HS-27A (cell line): ENCODE results near the gene MRAS.
"Not testable (repeated sequence)": the region's sequence is repeated elsewhere in the genome, so short reads cannot be mapped to it uniquely, and the experiment has no call there.

Experiments used
- DNase-seq: peaks from one replicate; pipeline ENCODE4 v3.0.0-alpha.2; 2012; ENCODE audit warnings: low read depth, missing footprints

Gene MRAS

DNA sequence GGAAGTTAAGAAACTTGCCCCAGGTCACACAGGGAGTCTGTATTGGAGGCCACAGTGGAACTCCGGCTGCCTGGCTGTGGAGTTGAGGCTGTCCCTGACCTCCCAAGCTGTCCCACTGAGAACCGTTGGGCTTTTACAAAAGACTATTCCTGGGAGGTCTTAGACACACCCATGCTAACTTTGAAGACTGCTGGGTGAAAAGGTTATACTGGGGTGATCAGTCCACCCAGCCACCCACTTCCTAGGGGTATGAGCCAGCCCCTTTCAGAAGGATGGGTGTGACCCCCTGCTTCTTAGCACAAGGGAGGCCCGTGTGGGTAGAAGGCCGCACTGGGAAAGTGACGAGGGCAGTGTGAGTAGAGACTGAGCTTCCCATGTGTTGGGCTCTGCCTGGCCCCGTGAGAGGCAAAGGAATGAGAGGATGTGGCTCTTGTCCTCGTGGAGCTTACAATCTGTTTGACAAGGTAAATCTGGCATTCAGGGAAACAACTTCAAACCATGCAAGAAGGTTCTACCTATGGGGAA is 19.0 kb downstream of the MRAS start:
- no peak for DNase-seq

DNA sequence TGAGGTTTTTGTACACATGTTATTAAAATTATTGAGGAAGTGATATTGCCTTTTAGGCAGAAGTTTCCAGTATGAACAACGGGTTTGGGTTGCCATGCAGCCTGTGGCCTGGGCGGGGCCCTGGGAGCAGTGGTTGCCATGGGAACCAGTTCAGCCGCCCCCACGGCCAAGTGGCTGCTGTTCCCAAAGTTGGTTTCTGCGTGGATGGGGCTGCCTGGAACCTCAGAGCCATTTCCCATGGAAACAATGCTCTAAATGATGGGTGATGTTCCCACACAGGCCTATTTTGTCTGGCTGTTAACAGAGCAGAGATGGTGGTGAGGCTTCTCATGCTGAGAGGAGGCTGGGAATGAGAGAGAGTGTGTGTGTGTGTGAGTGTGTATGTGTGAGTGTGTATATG is 19.5 kb downstream of the MRAS start:
- DNase-seq, result no peak

DNA sequence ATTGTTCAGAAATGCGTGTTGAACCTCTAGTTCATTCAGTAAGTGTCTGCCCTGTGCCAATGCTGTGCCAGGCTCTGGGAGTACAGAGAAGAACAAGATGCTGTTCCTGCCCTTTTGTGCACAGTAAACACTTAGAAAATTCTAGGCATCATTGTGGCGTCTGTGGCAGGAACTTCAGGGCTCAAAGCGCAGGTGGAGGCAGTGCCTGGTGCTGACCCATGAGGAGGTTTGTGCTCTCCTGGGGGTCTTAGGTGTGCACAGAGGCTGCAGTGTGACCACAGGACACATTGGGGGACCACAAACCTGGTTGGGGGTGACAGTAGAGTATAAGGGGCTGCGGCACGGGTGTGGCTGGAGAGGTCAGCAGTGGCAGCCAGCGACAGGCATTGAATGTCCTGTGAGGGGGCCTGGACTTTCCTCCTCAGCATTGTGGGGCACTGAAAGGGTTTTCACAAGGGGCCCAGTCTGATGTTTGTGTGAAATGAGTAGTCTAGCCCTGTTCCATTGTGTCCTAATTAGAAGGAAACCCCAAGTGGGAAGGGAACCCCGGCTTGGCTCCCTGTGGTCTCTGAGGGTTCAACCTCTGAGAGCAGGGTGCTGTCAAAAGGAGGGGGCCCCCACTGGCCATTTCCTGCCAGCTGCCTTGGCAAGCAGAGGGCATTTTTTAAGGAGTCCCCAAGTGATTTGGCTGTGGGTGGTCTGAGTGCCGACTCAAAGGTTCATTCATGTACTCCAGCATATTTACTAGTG is 20.9 kb downstream of the MRAS start:
- DNase-seq, result no peak

DNA sequence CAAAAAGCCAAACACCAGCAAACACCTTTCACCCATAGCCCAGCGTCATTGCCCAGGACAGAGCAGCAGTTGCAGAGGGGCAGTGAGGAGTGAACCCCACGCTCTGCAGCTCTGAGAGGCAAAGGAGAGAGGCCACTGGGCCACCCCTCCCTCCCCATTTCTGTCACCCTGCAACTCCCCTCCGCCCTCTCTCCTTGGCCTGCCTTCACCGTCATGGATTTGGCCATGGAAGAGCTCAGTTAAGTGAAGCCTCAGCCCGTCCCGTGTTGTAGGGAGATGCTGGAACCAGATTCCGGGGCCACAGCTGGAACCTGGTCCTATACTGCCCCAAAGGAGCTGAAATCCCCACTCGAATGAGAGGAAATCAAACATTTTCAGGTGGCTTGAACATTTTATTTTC is 21.9 kb downstream of the MRAS start:
- DNase-seq, result no peak

DNA sequence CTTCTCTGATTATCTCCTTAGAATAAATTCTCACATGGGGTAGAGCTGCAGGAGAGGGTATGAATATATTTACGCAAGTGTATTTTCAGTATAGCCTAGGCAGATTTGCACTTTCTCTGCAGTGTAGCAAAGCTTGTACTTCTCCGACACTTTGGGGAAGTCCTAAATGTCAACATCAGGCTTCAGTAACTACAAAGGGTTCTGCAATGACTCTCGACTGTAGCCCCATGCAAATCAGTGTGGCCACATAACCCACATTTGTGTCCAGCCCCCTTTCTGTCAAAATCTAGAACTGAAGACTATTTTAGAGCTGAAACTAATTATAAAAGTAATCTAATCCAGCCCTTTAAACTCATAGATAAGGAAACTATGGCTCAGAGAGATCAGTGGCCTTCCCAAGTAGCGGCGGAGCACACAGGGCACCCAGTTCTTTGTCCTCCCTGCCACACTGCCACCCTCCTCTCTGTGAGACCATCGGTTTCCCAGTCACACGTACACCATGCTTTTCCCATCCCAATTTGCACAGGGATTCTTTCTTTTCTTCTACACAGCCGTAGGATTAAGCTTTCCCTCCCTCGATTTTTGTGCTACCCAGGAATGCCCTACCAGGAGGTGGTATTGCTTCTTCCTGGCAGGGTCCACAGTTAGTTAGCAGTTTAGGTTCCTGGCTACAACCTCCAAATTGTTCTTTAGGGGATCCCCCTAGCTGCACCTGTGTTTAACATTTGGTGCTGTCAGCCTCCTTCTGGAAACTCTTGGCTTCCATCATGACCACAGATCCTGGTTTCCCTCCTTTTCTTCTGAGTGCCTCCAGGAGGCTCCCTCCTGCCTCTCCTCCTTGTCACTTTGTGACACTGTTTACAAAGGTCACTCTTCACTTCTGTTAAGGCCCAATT is 22.9 kb downstream of the MRAS start:
- no peak for DNase-seq

DNA sequence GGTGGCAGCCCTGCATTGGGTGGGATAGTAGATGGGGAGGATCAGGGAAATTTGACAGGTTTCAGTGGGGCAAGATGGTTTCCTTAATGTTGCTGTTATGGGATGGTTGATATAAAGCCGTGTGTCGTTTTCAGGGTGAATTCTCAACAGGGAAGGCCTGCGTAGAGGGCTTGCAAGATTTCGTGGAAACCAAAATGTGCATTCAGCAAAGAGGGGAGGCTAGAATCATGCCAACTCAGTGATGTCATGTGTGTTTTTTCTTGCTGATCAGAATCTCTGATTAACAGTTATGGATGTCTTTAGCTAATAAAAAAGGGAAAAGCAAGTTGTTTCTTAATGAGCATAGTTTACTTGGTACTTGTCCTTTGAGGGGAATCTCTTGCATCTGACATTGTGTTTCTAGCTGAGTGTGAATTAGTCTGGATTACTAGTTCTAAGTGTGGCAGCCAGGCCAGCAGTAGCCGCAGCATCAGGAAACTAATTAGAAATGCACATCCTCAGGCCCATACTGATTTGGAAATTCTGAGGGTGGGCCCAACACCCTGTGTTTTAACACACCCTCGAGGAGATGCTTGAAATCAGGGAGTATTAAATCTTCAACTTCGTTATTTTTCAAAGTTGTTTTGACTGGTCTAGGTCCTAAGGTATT is 24.8 kb downstream of the MRAS start:
- no peak for DNase-seq

DNA sequence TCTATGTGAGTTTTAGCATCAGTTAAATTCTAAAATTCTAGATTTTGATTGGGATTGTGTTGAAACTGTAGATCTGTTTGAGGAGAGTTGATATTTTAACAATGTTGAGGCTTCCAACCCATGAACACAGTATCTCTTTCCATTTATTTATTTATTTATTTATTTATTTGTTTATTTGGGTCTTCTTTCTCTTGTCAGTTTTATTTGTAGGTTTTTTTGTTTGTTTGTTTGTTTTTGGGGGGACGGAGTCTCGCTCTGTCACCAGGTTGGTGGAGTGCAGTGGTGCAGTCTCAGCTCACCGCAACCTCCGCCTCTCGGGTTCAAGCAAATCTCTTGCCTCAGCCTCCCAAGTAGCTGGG is 25.3 kb downstream of the MRAS start:
- DNase-seq, result no peak

DNA sequence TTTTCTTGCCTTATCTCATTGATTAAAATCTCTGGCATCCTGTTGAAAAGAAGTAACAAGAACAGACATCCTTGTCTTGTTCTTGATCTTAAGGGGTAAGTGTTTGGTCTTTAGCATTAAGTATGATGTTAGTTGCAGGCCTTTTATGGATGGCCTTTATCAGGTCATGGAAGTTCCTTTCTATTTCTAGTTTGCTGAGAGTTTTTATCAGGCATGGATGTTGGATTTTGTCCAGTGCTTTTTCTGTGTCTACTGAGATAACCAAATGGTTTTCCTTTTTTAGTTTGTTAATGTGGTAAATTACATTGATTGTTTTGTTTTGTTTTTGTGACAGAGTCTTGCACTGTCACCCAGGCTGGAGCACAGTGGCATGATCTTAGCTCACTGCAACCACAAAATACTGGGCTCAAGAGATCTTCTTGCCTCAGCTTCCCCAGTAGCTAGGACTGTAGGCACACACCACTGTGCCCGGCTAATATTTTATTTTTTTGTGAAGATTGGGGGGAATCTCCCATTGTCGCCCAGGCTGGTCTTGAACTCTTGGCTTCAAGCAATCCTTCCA is 26.3 kb downstream of the MRAS start:
- DNase-seq, result no peak

DNA sequence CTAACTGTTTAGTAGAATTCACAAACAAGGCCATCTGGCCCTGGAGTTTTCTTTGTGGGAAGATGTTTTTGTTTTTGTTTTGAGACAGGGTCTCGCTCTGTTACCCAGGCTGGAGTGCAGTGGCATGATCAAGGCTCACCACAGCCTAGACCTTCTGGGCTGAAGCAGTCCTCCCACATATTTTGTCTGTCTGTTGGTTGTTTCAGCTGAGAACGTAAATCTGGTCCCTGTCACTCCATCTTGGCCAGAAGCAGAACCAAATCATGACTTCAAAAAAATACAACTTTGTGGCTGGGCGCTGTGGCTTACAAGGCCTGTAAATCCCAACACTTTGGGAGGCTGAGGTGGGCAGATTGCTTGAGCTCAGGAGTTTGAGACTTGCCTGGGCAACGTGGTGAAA is 27.1 kb downstream of the MRAS start:
- DNase-seq, result no peak

DNA sequence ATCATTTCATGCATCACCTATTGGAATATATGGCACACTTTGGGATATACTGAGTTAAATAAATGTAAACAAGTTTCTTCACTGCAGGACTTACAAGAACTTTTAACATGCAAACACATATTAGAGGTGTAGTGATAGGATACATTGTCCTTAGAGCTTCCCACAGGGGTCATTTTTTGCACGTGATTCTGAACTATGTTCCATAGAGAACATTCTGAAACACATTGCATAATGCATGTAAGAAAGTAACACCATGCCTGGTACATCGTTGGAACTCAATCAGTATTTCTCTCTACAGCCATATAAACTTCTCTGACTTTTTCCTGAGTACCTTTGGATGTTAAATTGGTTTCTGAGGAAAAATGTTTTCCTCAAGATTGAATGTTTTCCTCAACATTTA is 28.3 kb downstream of the MRAS start:
- DNase-seq, result no peak

DNA sequence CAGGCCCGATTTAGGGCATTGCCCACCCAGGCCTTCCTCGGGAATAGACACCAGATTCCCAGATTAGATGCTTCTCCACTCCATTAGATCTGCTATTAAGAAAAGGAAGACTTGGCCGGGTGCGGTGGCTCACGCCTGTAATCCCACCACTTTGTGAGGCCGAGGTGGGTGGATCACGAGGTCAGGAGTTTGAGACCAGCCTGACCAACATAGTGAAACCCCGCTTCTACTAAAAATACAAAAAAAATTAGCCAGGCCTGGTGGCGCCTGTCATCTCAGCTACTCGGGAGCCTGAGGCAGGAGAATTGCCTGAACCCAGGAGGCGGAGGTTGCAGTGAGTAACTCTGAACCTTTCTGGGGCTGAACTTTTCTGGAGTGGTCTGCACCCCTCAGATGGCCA is 28.8 kb downstream of the MRAS start:
- not testable (repeated sequence) for DNase-seq

DNA sequence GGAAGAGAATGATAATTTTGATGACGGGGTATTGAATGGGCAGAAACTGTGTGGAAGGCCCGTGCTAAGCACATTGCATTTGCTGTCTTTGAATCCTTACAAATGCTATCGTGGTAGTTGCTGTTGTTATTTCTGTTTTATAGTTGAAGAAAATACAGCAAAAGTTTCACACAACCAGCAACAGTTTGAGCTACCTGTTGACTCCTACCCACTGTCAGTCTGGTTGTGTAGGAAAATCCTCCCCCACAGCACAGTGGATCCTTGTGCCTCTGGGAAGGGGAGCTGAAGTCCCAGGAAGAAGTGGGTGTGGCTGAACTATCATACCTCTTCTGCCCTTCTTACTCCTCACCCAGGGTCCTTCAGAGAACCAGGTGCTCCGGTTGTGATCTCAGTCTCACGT is 29.4 kb downstream of the MRAS start:
- DNase-seq, result no peak

DNA sequence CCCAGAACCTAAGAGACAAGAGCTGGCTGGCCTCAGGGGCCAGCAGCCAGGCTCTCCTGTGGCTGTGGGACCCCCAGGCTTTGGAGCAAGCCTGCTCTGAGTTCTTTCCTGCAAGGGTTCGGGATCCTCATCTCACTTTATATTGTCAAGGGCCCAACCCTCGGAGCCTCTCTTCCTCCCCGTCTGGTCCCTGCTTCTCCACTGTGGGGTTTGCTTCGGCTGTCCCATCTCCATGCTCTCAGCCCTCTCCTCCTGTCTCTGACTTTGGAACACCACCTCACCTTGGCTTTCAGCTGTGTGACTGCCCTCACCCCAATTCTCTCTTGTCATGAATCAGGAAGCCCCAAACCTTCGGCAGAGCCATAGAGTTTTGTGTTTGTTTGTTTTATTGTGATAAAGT is 30.0 kb downstream of the MRAS start:
- no peak for DNase-seq

DNA sequence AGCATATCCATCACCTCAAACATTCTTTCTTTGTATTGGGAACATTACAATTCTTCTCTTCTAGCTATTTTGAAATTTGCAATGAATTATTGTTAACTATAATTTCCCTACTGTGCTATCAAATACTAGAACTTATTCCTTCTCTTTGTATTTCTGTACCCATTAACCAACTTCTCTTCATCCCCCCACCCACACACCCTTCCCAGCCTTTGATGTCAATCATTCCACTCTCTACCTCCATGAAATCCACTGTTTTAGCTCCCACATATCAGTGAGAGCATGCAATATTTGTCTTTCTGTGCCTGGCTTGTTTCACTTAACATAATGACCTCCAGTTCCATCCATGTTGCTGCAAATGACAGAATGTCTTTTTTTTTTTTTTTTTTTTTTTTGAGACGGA is 30.6 kb downstream of the MRAS start:
- DNase-seq, result no peak

DNA sequence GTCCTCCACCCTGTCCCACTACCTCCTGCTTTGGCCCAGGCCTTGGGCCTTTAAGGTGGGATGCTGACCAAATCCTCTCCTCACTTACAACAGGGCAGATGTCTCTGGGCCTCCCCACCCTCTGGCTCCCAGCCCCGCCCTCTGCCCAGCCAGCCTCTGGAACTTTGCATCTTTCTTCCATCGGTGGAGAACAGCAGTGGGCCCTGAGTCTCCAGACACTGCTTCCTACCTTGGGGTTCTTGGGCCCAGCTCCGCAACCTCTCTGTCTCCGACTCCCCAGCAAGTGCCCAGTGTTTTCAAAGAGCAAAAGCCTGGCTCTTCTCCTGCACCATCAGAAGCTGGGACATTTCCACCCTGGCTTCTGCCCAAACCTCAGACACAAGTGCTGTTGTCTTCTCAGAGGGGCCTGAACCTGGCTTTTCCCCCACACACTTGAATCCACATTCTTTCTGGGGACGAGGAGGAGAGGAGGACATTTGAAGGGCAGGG is 33.1 kb downstream of the MRAS start:
- no peak for DNase-seq

DNA sequence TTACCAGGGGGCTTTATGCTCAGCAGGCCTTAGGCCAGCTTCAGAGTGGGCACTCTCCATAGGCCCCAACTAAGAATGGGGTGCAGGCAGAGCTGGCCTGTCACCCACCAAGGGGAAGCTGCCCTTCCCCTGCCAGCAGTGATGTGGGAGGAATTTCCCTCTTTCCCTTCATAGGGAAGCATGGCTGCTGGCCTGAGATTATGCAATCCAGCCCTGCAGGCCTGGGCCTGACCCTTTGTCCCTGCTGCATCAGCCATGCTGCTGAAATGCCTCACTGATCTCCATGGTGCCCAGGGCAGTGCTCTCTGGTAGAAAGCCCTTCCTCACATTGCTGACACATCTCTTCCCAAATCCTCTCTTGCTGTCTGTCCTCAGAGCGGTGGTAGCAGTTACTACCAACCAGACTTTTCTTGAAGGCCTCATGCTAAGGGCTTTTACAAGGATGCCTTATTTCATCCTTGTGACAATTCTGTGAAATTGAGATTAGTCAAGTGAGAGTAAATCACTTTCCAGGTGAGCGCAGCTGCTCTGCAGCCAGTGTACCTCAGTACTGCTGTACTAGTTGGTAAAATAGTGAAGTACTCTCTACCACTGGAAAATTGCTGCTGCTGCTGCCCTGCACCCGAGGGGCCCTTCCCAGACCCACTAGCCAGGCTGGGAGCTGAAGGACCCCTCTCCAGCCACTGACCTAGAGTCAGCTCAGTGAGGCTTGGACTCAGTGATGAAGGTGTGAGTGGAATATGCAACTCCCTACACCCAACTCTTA is 33.8 kb downstream of the MRAS start:
- no peak for DNase-seq

DNA sequence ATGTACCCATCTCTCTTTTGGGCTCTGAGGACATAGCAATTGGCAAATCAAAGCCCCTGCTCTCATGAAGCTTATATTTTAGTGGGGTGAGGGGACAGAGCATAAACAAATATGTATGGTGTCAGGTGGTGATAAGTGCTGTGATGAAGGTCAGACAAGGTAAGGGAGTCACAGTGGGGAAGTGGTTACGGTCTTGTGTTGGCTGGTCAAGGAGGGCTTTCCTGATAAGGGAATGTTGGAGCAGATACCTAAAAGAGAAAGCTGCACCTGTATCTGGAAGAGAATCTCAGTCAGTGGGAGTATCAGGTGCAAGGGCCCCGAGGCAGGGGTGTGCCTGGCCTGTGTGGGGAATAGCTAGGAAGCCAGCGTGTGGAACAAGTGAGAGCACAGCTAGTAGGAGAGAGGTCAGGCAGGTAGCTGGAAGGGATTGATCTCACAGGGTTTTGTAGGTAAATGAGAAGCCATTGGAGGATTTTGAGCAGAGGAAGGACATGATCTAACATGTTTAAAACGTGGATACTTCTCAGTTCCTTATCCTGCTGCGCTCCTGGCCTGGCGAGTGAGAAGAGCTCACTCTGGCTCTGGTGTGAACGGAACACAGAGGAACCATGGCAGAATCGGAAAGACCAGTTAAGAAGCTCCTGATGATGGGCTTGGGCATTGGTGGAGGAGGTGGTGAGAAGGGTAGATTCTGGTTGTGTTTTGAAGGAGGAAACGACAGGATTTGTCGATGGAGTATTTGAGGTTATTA is 35.5 kb downstream of the MRAS start:
- DNase-seq, result no peak

DNA sequence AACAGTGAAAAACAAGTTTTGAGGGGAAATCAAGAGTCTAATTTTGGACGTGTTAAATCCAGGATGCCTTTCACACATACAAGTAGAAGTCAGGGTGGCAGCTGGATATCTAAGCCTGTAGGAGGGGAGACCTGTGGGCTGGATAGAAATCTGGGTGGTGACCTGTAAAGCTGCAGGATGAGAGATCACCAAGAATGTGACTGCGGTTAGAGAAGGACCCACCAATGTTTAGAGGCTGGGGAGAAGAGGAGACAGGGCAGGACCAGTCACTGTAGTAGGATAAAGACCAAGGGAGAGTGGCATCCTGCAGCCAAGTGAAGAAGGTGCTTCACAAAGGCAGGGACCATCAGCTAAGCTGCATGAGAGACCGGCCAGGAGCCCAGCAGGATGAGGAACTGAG is 36.2 kb downstream of the MRAS start:
- DNase-seq, result no peak

DNA sequence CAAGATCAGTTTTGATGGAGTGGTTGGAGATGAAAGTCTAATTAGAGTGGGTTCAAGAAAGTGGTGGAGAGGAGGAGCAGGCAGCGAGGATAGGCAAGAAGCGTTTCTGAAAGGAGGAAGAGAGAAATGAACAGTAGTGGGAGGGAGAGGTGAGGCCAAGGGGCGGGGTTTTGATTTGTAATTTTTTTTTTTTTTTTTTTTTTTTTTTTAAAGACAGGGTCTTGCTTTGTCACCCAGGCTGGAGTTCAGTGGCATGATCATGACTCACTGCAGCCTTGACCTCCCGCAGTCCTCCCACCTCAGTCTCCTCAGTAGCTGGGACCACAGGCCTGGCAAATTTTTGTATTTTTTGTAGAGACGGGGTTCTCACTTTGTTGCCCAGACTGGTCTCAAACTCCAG is 36.6 kb downstream of the MRAS start:
- DNase-seq, result no peak

DNA sequence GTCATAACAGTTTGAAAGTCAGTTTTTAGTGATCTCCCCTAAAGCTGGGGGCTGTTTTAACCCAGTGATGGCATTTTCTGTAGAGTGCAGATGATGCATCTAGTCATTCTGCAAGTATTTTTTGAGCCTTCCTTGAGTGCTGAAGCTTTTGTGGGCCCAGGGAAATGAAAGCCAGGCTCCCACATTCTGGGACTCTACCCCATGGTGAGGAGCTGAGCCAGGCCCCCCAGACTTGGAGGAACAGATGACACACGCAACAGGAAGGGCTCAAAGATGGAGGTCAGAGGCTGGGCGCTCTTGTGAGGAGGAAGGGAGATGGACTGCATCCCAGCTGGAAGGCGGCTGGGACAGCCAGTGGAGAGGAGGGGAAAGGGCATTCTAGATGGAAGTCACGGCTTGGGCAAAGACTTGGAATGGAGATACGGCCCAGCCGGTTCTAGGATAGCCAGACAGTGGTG is 40.8 kb downstream of the MRAS start:
- DNase-seq, result no peak
